ENCODE measurements around the gene CELF4.

CELF4 gene

DNA sequence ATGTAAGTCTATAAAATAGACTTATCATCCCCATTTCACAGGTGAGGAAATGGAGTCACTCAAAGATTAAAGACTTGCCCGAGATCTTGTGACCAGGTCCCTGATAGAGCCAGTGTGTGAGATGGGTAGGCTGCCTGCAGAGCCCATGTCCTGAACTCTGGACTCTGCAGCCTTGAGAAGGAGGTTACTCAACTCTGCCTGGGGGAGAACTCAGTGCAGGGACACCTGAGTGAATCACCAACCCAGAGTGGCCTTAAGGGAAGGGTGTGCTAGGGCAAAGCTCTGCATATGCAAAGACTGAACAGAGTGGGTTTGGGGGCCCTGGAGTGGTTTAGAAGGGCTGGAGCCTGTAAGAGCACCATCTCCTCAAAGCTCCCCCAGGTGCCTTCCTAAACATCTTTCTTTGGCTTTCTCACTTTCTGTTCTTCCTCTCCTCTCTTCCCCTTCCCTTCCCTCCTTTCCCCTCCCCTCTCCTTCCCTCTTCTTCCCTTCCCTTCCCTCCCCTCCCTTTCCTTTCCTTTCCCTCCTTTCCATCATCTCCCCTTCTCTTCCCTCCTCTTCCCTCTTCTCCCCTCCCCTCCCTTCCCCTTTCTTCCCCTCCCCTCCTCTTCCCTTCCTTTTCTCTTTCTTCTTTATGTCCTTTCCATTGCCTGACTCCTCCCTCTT is 67.6 kb downstream of the CELF4 start:
- H3K4me3 ChIP-seq (ENCODE audit: low read depth, low read length): no peak overlapping the region
- TF ChIP-seq, protein P1, sequence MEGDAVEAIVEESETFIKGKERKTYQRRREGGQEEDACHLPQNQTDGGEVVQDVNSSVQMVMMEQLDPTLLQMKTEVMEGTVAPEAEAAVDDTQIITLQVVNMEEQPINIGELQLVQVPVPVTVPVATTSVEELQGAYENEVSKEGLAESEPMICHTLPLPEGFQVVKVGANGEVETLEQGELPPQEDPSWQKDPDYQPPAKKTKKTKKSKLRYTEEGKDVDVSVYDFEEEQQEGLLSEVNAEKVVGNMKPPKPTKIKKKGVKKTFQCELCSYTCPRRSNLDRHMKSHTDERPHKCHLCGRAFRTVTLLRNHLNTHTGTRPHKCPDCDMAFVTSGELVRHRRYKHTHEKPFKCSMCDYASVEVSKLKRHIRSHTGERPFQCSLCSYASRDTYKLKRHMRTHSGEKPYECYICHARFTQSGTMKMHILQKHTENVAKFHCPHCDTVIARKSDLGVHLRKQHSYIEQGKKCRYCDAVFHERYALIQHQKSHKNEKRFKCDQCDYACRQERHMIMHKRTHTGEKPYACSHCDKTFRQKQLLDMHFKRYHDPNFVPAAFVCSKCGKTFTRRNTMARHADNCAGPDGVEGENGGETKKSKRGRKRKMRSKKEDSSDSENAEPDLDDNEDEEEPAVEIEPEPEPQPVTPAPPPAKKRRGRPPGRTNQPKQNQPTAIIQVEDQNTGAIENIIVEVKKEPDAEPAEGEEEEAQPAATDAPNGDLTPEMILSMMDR (IDR thresholded peaks at IDR 0.05; ENCODE audit: low read depth, low read length): no peak
- DNase-seq (ENCODE audit: low read depth, low spot score): no peak
- in situ Hi-C loops (cut with HindIII; ENCODE audit: low sequenced_read_pairs): no loop called here

- TF ChIP-seq, protein P1 (IDR thresholded peaks at IDR 0.05; ENCODE audit: low read depth, low read length): no peak
- in situ Hi-C loops (cut with HindIII; ENCODE audit: low sequenced_read_pairs): no loop called here
- no peak for DNase-seq (ENCODE audit: low read depth, low spot score)
- no peak overlapping the region for H3K4me3 ChIP-seq (ENCODE audit: low read depth, low read length)
Measured at GRCh38 chr18:37496568-37496967, 69.0 kb downstream of the CELF4 start.

GRCh38 chr18:37495354-37495753 is 70.2 kb downstream of the CELF4 start:
- H3K4me3 ChIP-seq (ENCODE audit: low read depth, low read length): no peak overlapping the region
- TF ChIP-seq, protein P1 (IDR thresholded peaks at IDR 0.05; ENCODE audit: low read depth, low read length): no peak
- in situ Hi-C loops (cut with HindIII; ENCODE audit: low sequenced_read_pairs): no loop called here

GRCh38 chr18:37494406-37494805 is 71.2 kb downstream of the CELF4 start:
- DNase-seq (ENCODE audit: low read depth, low spot score): no peak
- no peak overlapping the region for H3K4me3 ChIP-seq (ENCODE audit: low read depth, low read length)
- TF ChIP-seq, protein P1 (IDR thresholded peaks at IDR 0.05; ENCODE audit: low read depth, low read length): no peak
- in situ Hi-C loops (cut with HindIII; ENCODE audit: low sequenced_read_pairs): no loop called here

More at GRCh38 chr18:37495354-37495753, 70.2 kb downstream of the CELF4 start:
- no peak for DNase-seq (ENCODE audit: low read depth, low spot score)

DNA sequence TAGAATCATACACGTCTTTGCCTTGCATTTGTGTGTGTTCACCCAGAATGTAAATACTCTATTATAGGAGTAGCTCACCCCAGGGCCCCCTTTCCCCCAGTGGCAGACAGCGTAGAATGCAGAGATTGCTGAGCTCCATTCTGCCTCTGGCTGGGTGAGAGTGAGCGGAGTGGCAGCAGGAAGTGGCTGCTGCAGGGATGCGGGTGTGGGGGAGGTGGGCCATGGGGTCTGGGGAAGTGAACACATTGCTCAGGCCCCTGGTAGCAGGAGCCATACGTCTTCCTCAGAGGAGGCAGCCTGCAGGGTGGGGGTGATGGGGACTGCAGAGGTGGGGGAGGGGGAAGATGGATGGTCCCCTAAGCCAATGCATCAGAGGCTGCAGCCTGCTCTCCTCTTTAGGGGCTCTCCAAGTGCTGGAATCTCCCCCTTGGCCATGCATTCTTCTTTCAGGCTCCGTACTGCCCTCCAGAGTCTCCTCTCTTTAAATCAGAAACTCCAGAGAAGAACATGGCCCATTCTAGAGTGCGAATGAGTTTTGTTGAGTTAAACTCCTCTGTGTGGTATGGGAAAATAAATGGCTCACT is 72.2 kb downstream of the CELF4 start:
- TF ChIP-seq, protein P1 (IDR thresholded peaks at IDR 0.05; ENCODE audit: low read depth, low read length): no peak
- no peak for DNase-seq (ENCODE audit: low read depth, low spot score)
- in situ Hi-C loops (cut with HindIII; ENCODE audit: low sequenced_read_pairs): no loop called here

GRCh38 chr18:37492952-37493351 is 72.6 kb downstream of the CELF4 start:
- TF ChIP-seq, protein P1 (IDR thresholded peaks at IDR 0.05; ENCODE audit: low read depth, low read length): no peak

More for the DNA sequence above, 72.2 kb downstream of the CELF4 start:
- no peak overlapping the region for H3K4me3 ChIP-seq (ENCODE audit: low read depth, low read length)

More at GRCh38 chr18:37492952-37493351, 72.6 kb downstream of the CELF4 start:
- H3K4me3 ChIP-seq (ENCODE audit: low read depth, low read length): no peak overlapping the region
- no peak for DNase-seq (ENCODE audit: low read depth, low spot score)
- in situ Hi-C loops (cut with HindIII; ENCODE audit: low sequenced_read_pairs): no loop called here
